Suprapubic skin (tissue), 4 donors: Measurements from ENCODE around the gene TIGD6. TPM values are rescaled to one million over a fixed set of nuclear protein-coding genes. Genes with fewer than 3 reads are reported as not detected.

Experiments
- DNase-seq, 2 donors: peaks; one replicate each; pipeline ENCODE4 v3.0.0-alpha.2; 2019; ENCODE audit warnings: low spot score in 2 of 2
- H3K27ac ChIP-seq: fragments of 200-600 bp; sonication (generic); one replicate; pipeline ENCODE4 v1.5.1; 2019
- H3K27me3 ChIP-seq: fragments of 200-600 bp; sonication (generic); one replicate; pipeline ENCODE4 v1.5.1; 2019
- H3K36me3 ChIP-seq: fragments of 200-600 bp; sonication (generic); one replicate; pipeline ENCODE4 v1.5.1; 2019
- H3K4me1 ChIP-seq: fragments of 200-600 bp; sonication (generic); one replicate; pipeline ENCODE4 v1.5.1; 2019
- H3K4me3 ChIP-seq: fragments of 200-600 bp; sonication (generic); one replicate; pipeline ENCODE4 v1.5.1; 2019; ENCODE audit warnings: mild to moderate bottlenecking
- H3K9me3 ChIP-seq: fragments of 200-600 bp; sonication (generic); one replicate; pipeline ENCODE4 v1.5.1; 2019
- EP300 ChIP-seq: sonication (generic); formaldehyde crosslinking; IDR thresholded peaks from one replicate; pipeline ENCODE4 v1.6.1; 2017; ENCODE audit warnings: antibody characterized with exemption
- POLR2A ChIP-seq, 2 donors: fragments of 450-650 bp; IDR thresholded peaks; one replicate each; pipeline ENCODE4 v1.6.1; 2017; ENCODE audit warnings: antibody characterized with exemption in 2 of 2, mild to moderate bottlenecking in 2 of 2, moderate library complexity in 2 of 2
- POLR2AphosphoS5 ChIP-seq, 3 donors: sonication (generic); formaldehyde crosslinking; IDR thresholded peaks; one replicate each; pipeline ENCODE4 v1.6.1; 2017; ENCODE audit warnings: antibody characterized with exemption in 3 of 3
- WGBS: methylation state at CpG from one replicate; pipeline ENCODE4 v1.1.5; 2018; 5-methylcytosine and 5-hydroxymethylcytosine counted together
- total RNA-seq, 4 donors: library from RNA; depleted of rRNA; stranded (reverse); fragments of >200 nt; gene quantifications; one replicate each; pipeline ENCODE4 v1.1.0, GENCODE V29; 2016
- TF ChIP-seq, protein P1 (sequence below), 2 donors: fragments of 200-600 bp in 1 of 2; fragments of 450-650 bp in 1 of 2; sonication (generic) in 1 of 2; IDR thresholded peaks; one replicate each; pipeline ENCODE4 v1.5.1; 2016 to 2019; ENCODE audit warnings: antibody characterized with exemption in 2 of 2, mild to moderate bottlenecking in 1 of 2, moderate library complexity in 1 of 2

TIGD6 gene
- total RNA-seq, 4 donors from 2014 or later = 3.5 to 6.0 (median 4.5) TPM

DNA sequence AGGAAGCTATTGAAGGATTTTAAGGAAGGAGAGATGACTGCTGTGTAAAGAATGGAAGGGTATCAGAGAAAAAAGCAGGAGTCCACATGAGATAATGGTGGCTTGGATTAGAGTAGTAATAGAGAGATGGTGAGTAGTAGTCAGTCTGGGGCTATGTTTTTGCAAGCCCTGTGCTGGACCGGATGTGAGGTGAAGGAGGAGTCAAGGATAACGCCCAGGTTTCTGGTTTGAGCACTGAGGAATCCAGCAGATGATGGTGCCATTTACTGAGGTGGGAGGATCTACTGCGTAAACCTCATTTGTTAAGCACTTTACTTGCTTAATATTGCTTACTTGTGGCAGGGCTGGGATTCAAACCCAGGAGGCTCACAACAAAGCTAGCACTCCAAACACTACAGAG lies 1.1 kb downstream of the TIGD6 start:
- Histone ChIP-seq H3K4me1 (peaks cover 44% of the 10 kb centered on the region), H3K27me3 (no peaks in the 10 kb centered on the region), H3K27ac (peak overlapping the region; percentile 95), H3K4me3 (peak overlapping the region; percentile 89), H3K36me3 (peaks cover 13% of the 10 kb centered on the region), H3K9me3 (no peaks in the 10 kb centered on the region)
- TF ChIP-seq, protein P1, sequence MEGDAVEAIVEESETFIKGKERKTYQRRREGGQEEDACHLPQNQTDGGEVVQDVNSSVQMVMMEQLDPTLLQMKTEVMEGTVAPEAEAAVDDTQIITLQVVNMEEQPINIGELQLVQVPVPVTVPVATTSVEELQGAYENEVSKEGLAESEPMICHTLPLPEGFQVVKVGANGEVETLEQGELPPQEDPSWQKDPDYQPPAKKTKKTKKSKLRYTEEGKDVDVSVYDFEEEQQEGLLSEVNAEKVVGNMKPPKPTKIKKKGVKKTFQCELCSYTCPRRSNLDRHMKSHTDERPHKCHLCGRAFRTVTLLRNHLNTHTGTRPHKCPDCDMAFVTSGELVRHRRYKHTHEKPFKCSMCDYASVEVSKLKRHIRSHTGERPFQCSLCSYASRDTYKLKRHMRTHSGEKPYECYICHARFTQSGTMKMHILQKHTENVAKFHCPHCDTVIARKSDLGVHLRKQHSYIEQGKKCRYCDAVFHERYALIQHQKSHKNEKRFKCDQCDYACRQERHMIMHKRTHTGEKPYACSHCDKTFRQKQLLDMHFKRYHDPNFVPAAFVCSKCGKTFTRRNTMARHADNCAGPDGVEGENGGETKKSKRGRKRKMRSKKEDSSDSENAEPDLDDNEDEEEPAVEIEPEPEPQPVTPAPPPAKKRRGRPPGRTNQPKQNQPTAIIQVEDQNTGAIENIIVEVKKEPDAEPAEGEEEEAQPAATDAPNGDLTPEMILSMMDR (IDR thresholded peaks at IDR 0.05) = no peak
- TF ChIP-seq EP300 = no peak
- no peak for TF ChIP-seq POLR2AphosphoS5 (IDR thresholded peaks at IDR 0.05)
- WGBS = 44% methylated on average over 3 of the region's 3 CpGs
- no peak for DNase-seq

DNA sequence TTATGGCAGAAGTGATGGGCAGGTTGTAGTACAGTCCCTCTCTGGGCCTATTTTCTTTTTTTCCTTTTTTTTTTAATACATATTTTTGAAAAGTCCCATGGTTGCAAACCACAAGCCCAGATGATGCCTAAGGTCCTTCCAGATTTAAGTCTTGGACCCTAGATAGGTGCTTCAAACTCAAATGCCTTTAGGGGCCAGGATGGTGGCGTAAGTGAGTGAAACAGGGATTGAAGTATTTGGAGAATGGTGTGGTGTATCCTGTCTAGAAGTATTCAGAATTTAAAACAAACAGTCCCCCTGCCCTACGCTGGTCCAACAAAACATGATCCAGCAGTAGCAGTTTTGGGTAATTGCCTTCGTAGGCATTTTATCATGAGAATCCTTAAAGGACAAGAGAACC lies 2.2 kb downstream of the TIGD6 start:
- Histone ChIP-seq H3K27me3 (no peaks in the 10 kb centered on the region), H3K9me3 (no peaks in the 10 kb centered on the region), H3K4me1 (peaks cover 38% of the 10 kb centered on the region), H3K36me3 (peaks cover 15% of the 10 kb centered on the region), H3K27ac (no peak overlapping the region), H3K4me3 (no peak overlapping the region)
- TF ChIP-seq EP300 (no peak), POLR2AphosphoS5 (IDR thresholded peaks at IDR 0.05) (no peak), POLR2A (IDR thresholded peaks at IDR 0.05) (no peak)
- TF ChIP-seq, protein P1 (IDR thresholded peaks at IDR 0.05) = no peak
- 97% methylated on average over 3 of the region's 3 CpGs for WGBS
- DNase-seq = no peak

DNA sequence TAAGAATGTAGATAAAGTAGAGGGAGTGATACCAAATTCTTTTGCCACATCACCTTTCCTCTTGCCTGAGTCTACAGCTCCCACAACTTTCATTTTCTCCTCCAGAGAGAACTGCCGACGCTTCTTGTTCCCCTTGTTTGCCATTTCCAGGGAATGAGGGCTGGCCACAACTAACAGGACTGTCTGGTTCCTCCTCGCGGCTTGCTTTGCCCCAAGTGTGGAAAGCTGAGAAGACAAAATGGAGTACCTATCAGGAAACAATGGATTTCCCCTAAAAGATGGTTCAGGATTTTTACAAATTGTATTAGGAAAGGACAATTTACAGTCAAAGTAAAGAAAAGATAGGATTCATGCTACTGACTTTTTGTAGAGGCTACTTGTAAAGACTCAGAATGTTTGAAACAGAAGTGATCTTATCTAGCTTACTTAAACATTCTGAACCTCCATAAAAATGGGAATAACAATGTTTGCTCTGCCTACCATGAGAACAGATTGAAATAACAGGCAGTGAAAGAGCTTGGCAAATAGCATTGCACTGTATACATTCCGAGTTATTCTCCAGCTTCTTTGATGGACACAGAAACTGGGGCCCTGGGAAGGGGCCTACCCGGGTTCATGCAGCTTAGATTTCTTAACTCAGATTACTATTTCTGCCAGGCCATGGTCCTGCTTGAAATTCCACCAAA lies 4.1 kb downstream of the TIGD6 start:
- 66% methylated on average over 6 of the region's 6 CpGs for WGBS
- Histone ChIP-seq H3K4me1 (peaks cover 20% of the 10 kb centered on the region), H3K27ac (peak overlapping the region; percentile 3), H3K27me3 (no peaks in the 10 kb centered on the region), H3K36me3 (peaks cover 15% of the 10 kb centered on the region), H3K4me3 (no peak overlapping the region), H3K9me3 (no peaks in the 10 kb centered on the region)
- TF ChIP-seq POLR2A (IDR thresholded peaks at IDR 0.05) = no peak
- TF ChIP-seq EP300 = no peak
- TF ChIP-seq, protein P1 (IDR thresholded peaks at IDR 0.05) = no peak
- no peak for TF ChIP-seq POLR2AphosphoS5 (IDR thresholded peaks at IDR 0.05)
- no peak for DNase-seq

DNA sequence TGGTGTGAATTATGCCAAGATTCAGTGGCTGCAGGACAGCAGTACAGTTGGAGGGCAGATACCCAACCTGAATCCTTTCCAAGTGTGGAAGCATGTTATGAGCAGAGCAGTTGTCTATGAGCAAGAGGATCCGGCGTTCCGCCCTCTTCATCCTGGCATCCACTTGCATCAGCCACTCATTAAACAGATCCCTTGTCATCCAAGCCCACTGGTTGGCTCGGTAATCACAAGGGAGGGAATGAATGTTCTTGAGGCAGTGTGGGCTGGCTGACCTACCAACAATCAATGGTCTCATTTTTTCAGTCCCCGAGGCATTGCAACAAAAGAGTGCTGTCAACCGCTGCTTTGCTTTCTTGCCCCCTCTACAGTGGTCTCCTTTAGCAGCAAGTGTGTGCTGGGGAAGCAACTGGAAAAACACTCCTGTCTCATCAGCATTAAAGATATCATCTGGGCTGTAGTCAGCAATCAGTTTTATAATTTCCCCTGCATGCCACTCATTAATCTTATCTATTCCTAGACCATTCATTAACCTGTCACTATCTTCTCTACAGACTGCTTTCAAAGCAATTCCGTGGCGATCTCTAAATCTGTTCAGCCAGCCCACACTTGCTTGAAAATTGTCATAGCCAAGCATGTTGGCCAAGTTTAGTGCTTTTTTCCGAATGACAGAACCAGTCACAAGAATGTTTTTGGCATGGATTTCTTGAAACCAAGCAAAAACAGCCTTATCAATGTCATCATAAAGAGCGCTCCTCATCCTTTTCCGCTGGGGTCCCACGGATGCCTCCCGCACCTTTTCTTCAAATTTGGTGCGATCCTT lies 4.9 kb downstream of the TIGD6 start:
- TF ChIP-seq POLR2A (IDR thresholded peaks at IDR 0.05) (no peak), POLR2AphosphoS5 (IDR thresholded peaks at IDR 0.05) (no peak), EP300 (no peak)
- TF ChIP-seq, protein P1 (IDR thresholded peaks at IDR 0.05) = no peak
- Histone ChIP-seq H3K4me1 (peaks cover 18% of the 10 kb centered on the region), H3K4me3 (no peak overlapping the region), H3K36me3 (peaks cover 15% of the 10 kb centered on the region), H3K27ac (peak overlapping the region; percentile 3), H3K27me3 (no peaks in the 10 kb centered on the region), H3K9me3 (no peaks in the 10 kb centered on the region)
- no peak for DNase-seq
- 57% methylated on average over 14 of the region's 14 CpGs for WGBS

DNA sequence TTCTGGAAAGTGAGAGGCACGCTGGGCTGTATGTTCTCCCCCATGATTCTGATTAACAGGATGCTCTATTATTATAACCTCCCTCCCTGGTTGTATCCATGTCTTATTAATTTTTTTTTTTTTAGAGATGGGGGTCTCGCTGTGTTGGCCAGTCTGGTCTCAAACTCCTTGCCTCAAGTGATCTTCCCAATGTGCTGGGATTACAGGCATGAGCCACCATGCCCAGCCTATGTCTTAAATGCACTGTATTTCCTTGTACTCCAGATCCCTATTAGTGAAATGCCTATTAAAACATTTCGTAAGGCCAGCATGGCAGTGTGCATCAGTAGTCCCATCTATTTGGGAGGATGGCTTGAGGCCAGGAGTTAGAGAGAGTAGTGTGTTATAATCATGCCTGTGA lies 7.0 kb downstream of the TIGD6 start:
- H3K4me1 ChIP-seq = peaks cover 5% of the 10 kb centered on the region
- 95% methylated on average over 3 of the region's 3 CpGs for WGBS
- H3K27ac ChIP-seq = no peak overlapping the region

More for the DNA sequence above, 7.0 kb downstream of the TIGD6 start:
- no peaks in the 10 kb centered on the region for H3K9me3 ChIP-seq
- no peaks in the 10 kb centered on the region for H3K27me3 ChIP-seq
- no peak overlapping the region for H3K4me3 ChIP-seq
- DNase-seq = no peak
- peaks cover 15% of the 10 kb centered on the region for H3K36me3 ChIP-seq
- TF ChIP-seq POLR2AphosphoS5 (IDR thresholded peaks at IDR 0.05) = no peak
- no peak for TF ChIP-seq POLR2A (IDR thresholded peaks at IDR 0.05)
- TF ChIP-seq, protein P1 (IDR thresholded peaks at IDR 0.05) = no peak
- no peak for TF ChIP-seq EP300
